HCT116 (cell line): Measurements from ENCODE around the gene MYH11. TPM values are rescaled to one million over a fixed set of nuclear protein-coding genes. Genes with fewer than 3 reads are reported as not detected.

ENCODE experiments used
- ATAC-seq: fragments of 200-7000 bp; cut with Tn5 transposase; 2 replicates; pipeline ENCODE4 v1.9.1; 2020; ENCODE audit warnings: mild to moderate bottlenecking, moderate library complexity
- BruUV-seq: library from RNA; stranded (reverse); fragments of 400-500 nt; replicated peaks from 2 replicates; lab custom pipeline; 2021; lab: Mats Ljungman, UMichigan
- CTCF ChIA-PET: fragments of 300-600 bp; sonication (Branson Sonifier 250); formaldehyde crosslinking; loops from one replicate; lab custom pipeline; 2021; ENCODE audit warnings: antibody characterized with exemption; lab: Charles Lee
- POLR2A ChIA-PET: fragments of 300-600, 350-600 bp; sonication (Branson Sonifier 250); formaldehyde crosslinking; loops from one replicate; lab custom pipeline; 2021; ENCODE audit warnings: antibody characterized with exemption; lab: Charles Lee
- RAD21 ChIA-PET, 2 experiments: fragments of 300-600 bp; sonication (Branson Sonifier 250); formaldehyde crosslinking; loops; one replicate each; lab custom pipeline; 2023; ENCODE audit warnings: low total read pairs in 2 of 2; ENCODE audit not compliant: uncharacterized antibody in 2 of 2, unreplicated experiment in 2 of 2, low non-redundant PET in 1 of 2; lab: Charles Lee
- DNase-seq: peaks from one replicate; pipeline ENCODE4 v3.0.0-alpha.2; 2010; ENCODE audit warnings: low read depth, low spot score
- H2AFZ ChIP-seq: fragments of 200-600 bp; shearing (Covaris generic), sonication (generic); 2 replicates; pipeline ENCODE4 v1.6.1; 2017; ENCODE audit warnings: low read depth, mixed run types, mixed read lengths, antibody characterized with exemption, low read length; ENCODE audit not compliant: poor library complexity, severe bottlenecking
- H3K27ac ChIP-seq: 2 replicates; pipeline ENCODE4 v1.5.1; 2012; ENCODE audit warnings: low read depth, low read length
- H3K27me3 ChIP-seq: fragments of 200-600 bp; sonication (generic); 2 replicates; pipeline ENCODE4 v1.6.1; 2016; ENCODE audit warnings: mixed run types, low read length, mixed read lengths; ENCODE audit not compliant: insufficient read depth
- H3K36me3 ChIP-seq, 2 experiments: fragments of 200-500 bp in 1 of 2; fragments of 200-600 bp in 1 of 2; sonication (Bioruptor generic) in 1 of 2; sonication (generic) in 1 of 2; 2 replicates each; pipeline versions ENCODE4 v1.5.1 to v1.6.1; 2014 to 2016; ENCODE audit warnings: low read length in 2 of 2, inconsistent platforms in 1 of 2, mixed read lengths in 1 of 2, mixed run types in 1 of 2; ENCODE audit not compliant: insufficient read depth in 2 of 2, control insufficient read depth in 1 of 2
- H3K4me1 ChIP-seq, 2 experiments: fragments of 200-600 bp in 1 of 2; sonication (generic) in 1 of 2; 2 replicates each; pipeline versions ENCODE4 v1.5.1 to v1.6.1; 2012 to 2017; ENCODE audit warnings: low read length in 2 of 2, inconsistent platforms in 1 of 2, mild to moderate bottlenecking in 1 of 2, mixed read lengths in 1 of 2, mixed run types in 1 of 2, moderate library complexity in 1 of 2; ENCODE audit not compliant: insufficient read depth in 2 of 2, control insufficient read depth in 1 of 2
- H3K4me2 ChIP-seq: fragments of 200-600 bp; sonication (generic); 2 replicates; pipeline ENCODE4 v1.6.1; 2017; ENCODE audit warnings: mixed run types, low read length, mixed read lengths
- H3K4me3 ChIP-seq, 2 experiments: fragments of 200-600 bp in 1 of 2; sonication (generic) in 1 of 2; replicated peaks in 1 of 2; 2 replicates each; pipeline ENCODE4 v1.5.1; 2011 to 2016; ENCODE audit warnings: low read length in 2 of 2, control low read depth in 1 of 2, low read depth in 1 of 2, mild to moderate bottlenecking in 1 of 2, mixed read lengths in 1 of 2, mixed run types in 1 of 2
- H3K79me2 ChIP-seq: fragments of 200-600 bp; sonication (generic); 2 replicates; pipeline ENCODE4 v1.6.1; 2017; ENCODE audit warnings: mild to moderate bottlenecking, mixed run types, low read length, moderate library complexity, mixed read lengths; ENCODE audit not compliant: insufficient read depth
- H3K9ac ChIP-seq: fragments of 200-600 bp; sonication (generic); 2 replicates; pipeline ENCODE4 v1.6.1; 2016; ENCODE audit warnings: low read length, mixed read lengths
- H3K9me2 ChIP-seq: fragments of 200-600 bp; sonication (generic), shearing (Covaris generic); 2 replicates; pipeline ENCODE4 v1.6.1; 2017; ENCODE audit warnings: mixed run types, mild to moderate bottlenecking, moderate library complexity; ENCODE audit not compliant: insufficient read depth
- H3K9me3 ChIP-seq, 2 experiments: fragments of 200-500 bp in 1 of 2; fragments of 200-600 bp in 1 of 2; sonication (Bioruptor generic) in 1 of 2; sonication (generic) in 1 of 2; 2 replicates each; pipeline ENCODE4 v1.6.1; 2014 to 2017; ENCODE audit warnings: low read length in 2 of 2, mixed read lengths in 2 of 2, inconsistent platforms in 1 of 2, low read depth in 1 of 2, mild to moderate bottlenecking in 1 of 2, mixed run types in 1 of 2, moderate library complexity in 1 of 2; ENCODE audit not compliant: control insufficient read depth in 1 of 2, insufficient read depth in 1 of 2
- H4K20me1 ChIP-seq: fragments of 200-600 bp; sonication (generic), shearing (Covaris generic); 2 replicates; pipeline ENCODE4 v1.6.1; 2017; ENCODE audit warnings: mixed run types, mild to moderate bottlenecking, moderate library complexity; ENCODE audit not compliant: insufficient read depth
- CBX3 ChIP-seq: IDR thresholded peaks from 2 replicates; pipeline ENCODE4 v1.6.1; 2012; ENCODE audit warnings: low read depth
- ELF1 ChIP-seq: IDR thresholded peaks from 2 replicates; pipeline ENCODE4 v1.6.1; 2012; ENCODE audit warnings: low read depth, borderline replicate concordance
- EZH2 ChIP-seq: fragments of 200-600 bp; sonication (generic); IDR thresholded peaks from 2 replicates; pipeline ENCODE4 v1.6.1; 2017; ENCODE audit warnings: antibody characterized with exemption, mixed run types
- FOSL1 ChIP-seq: IDR thresholded peaks from 2 replicates; pipeline ENCODE4 v1.6.1; 2012; ENCODE audit warnings: low read depth
- POLR2A ChIP-seq: IDR thresholded peaks from 2 replicates; pipeline ENCODE4 v1.7.0; 2011; ENCODE audit warnings: borderline replicate concordance; ENCODE audit not compliant: insufficient read depth, insufficient read length; ENCODE audit errors: extremely low read depth
- POLR2AphosphoS5 ChIP-seq: IDR thresholded peaks from 2 replicates; pipeline ENCODE4 v1.6.1; 2011; ENCODE audit warnings: mild to moderate bottlenecking, low read depth, low read length, moderate library complexity
- RAD21 ChIP-seq: IDR thresholded peaks from 2 replicates; pipeline ENCODE4 v1.6.1; 2012; ENCODE audit warnings: low read depth, mild to moderate bottlenecking
- SIN3A ChIP-seq: IDR thresholded peaks from 2 replicates; pipeline ENCODE4 v1.6.1; 2012; ENCODE audit warnings: low read depth
- SRF ChIP-seq: IDR thresholded peaks from 2 replicates; pipeline ENCODE4 v1.6.1; 2012; ENCODE audit warnings: low read depth
- YY1 ChIP-seq: IDR thresholded peaks from 2 replicates; pipeline ENCODE4 v1.6.1; 2011; ENCODE audit warnings: low read length, low read depth, moderate library complexity, mild to moderate bottlenecking; ENCODE audit not compliant: insufficient replicate concordance; ENCODE audit errors: extremely low read depth
- intact Hi-C: fragments of 100-400 bp; cut with micrococcal nuclease; formaldehyde crosslinking; loops from 2 replicates; pipeline ENCODE4 v1.10.0; 2022
- total RNA-seq: library from RNA; stranded (reverse); gene quantifications from one replicate; pipeline ENCODE4 v1.2.1, GENCODE V29; 2021; ENCODE audit not compliant: unreplicated experiment
- TF ChIP-seq, protein P1 (sequence below): IDR thresholded peaks from 2 replicates; pipeline ENCODE4 v1.6.1; 2012; ENCODE audit warnings: low read depth
- TF ChIP-seq, protein P2 (sequence below): IDR thresholded peaks from 2 replicates; pipeline ENCODE4 v1.6.1; 2012

Gene MYH11
- total RNA-seq, 1 experiment from 2014 or later = 0.61 TPM

DNA sequence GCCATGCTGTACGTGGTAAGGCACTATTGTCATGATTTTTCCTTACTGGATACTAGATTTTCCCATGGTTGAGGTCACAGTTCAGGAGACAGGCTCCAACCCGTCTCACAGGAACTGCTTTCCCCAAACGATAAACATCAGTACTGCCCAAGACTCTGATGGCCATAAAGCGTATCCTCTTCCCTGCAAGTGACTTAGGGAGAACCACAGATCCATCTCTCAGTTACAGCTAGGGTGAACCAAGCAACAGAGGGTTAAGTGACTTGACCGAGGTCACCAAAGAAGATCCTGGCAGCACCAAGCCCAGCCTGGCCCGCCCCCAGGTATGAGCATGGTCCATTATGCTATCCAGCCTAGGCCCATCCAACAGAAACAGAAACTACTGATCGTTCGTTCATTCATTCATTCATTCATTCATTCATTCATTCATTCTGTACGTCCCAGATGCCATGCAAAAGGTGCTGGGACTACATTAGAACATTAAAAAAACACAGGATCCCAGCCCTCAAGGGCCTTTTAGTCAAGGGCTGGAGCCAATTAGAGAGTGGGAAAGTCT is 31.0 kb downstream of the MYH11 start:
- no TSS peak for BruUV-seq
- no peak for ATAC-seq
- H3K4me2 ChIP-seq = no peak overlapping the region
- H3K4me1 ChIP-seq = no peaks in the 10 kb centered on the region
- CTCF ChIA-PET = no interaction called here
- RAD21 ChIA-PET = no interaction called here
- no peaks in the 10 kb centered on the region for H3K79me2 ChIP-seq
- H3K27me3 ChIP-seq = no peaks in the 10 kb centered on the region
- no peak overlapping the region for H3K27ac ChIP-seq
- no peak overlapping the region for H3K4me3 ChIP-seq
- POLR2A ChIA-PET = no interaction called here
- intact Hi-C loops = no loop called here
- no peaks in the 10 kb centered on the region for H3K9me3 ChIP-seq
- no peaks in the 10 kb centered on the region for H3K9me2 ChIP-seq
- DNase-seq = no peak
- H4K20me1 ChIP-seq = no peaks in the 10 kb centered on the region
- H3K36me3 ChIP-seq = no peaks in the 10 kb centered on the region
- TF ChIP-seq RAD21 = no peak
- no peak for TF ChIP-seq YY1
- no peak for TF ChIP-seq SRF
- no peak overlapping the region for H3K9ac ChIP-seq
- H2AFZ ChIP-seq = no peak overlapping the region

DNA sequence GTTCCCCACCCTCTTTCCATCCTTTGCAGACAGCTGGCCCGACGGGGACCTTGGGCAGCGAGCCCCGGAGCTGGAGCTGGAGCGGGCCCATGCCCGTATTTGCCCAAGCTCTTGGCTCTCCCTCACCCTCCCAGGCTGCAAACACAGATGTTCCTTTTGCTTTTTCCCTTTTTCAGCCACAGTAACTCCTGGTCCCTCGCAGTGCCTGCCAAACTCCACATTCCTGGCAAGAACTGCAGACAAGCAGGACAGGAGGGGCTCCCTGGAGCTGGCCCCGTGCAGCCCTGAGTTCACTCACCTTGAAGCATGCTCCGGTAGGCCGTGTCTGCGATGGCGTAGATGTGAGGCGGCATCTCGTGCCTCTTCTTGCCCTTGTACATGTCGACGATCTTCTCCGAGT is 33.9 kb downstream of the MYH11 start:
- Histone ChIP-seq H3K9me3 (no peaks in the 10 kb centered on the region), H3K79me2 (no peaks in the 10 kb centered on the region), H4K20me1 (no peaks in the 10 kb centered on the region), H3K36me3 (no peaks in the 10 kb centered on the region), H3K27me3 (no peaks in the 10 kb centered on the region), H3K9ac (no peak overlapping the region), H3K4me3 (no peak overlapping the region), H2AFZ (no peak overlapping the region), H3K4me2 (no peak overlapping the region), H3K27ac (no peak overlapping the region), H3K9me2 (no peaks in the 10 kb centered on the region), H3K4me1 (no peaks in the 10 kb centered on the region)
- RAD21 ChIA-PET = interaction anchor here in 1 of 2 experiments (1.7 kb wide), 1 partner anchor 45 kb away, joined by 4 read pairs; no protein-coding TSS in a partner anchor
- POLR2A ChIA-PET = no interaction called here
- TF ChIP-seq, protein P1, sequence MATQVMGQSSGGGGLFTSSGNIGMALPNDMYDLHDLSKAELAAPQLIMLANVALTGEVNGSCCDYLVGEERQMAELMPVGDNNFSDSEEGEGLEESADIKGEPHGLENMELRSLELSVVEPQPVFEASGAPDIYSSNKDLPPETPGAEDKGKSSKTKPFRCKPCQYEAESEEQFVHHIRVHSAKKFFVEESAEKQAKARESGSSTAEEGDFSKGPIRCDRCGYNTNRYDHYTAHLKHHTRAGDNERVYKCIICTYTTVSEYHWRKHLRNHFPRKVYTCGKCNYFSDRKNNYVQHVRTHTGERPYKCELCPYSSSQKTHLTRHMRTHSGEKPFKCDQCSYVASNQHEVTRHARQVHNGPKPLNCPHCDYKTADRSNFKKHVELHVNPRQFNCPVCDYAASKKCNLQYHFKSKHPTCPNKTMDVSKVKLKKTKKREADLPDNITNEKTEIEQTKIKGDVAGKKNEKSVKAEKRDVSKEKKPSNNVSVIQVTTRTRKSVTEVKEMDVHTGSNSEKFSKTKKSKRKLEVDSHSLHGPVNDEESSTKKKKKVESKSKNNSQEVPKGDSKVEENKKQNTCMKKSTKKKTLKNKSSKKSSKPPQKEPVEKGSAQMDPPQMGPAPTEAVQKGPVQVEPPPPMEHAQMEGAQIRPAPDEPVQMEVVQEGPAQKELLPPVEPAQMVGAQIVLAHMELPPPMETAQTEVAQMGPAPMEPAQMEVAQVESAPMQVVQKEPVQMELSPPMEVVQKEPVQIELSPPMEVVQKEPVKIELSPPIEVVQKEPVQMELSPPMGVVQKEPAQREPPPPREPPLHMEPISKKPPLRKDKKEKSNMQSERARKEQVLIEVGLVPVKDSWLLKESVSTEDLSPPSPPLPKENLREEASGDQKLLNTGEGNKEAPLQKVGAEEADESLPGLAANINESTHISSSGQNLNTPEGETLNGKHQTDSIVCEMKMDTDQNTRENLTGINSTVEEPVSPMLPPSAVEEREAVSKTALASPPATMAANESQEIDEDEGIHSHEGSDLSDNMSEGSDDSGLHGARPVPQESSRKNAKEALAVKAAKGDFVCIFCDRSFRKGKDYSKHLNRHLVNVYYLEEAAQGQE = no peak
- TF ChIP-seq FOSL1 (no peak), SIN3A (no peak), CBX3 (no peak), RAD21 (no peak), ELF1 (no peak), POLR2AphosphoS5 (no peak), POLR2A (no peak), YY1 (no peak), EZH2 (no peak)
- TF ChIP-seq, protein P2, sequence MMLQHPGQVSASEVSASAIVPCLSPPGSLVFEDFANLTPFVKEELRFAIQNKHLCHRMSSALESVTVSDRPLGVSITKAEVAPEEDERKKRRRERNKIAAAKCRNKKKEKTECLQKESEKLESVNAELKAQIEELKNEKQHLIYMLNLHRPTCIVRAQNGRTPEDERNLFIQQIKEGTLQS = no peak
- intact Hi-C loops = loop anchor here (5.0 kb wide), 1 partner anchor 56 kb away; no protein-coding TSS in a partner anchor
- DNase-seq (no peak), ATAC-seq (no peak)
- CTCF ChIA-PET = interaction anchor here (3.9 kb wide), 1 partner anchor 46 kb away, joined by 38 read pairs; no protein-coding TSS in a partner anchor
- BruUV-seq = no TSS peak
